ENCODE data around the gene TUB. TPM values are rescaled to one million over a fixed set of nuclear protein-coding genes. Genes with fewer than 3 reads are reported as not detected.

The TUB gene
- total and polyA plus RNA-seq, 2 of the 8 experiments (the other 6 are each of a cell fraction or from before 2014, with no cell fraction given) = 15.3 to 31.3 TPM

GRCh38 chr11:8041576-8041975, 39.4 kb upstream of the TUB start:
- H3K36me3 ChIP-seq (ENCODE audit: control insufficient read depth in 2 of 4, insufficient read depth in 4 of 4, low read length in 3 of 4) = no peaks in the 10 kb centered on the region
- H3K4ac ChIP-seq (replicated peaks; ENCODE audit: insufficient read length, low read depth, low read length) = no peak overlapping the region
- POLR2A ChIA-PET (ENCODE audit: partially characterized antibody) = interaction anchor here (1.0 kb wide), 1 partner anchor 13 kb away, joined by 3 read pairs; no protein-coding TSS in a partner anchor
- no peaks in the 10 kb centered on the region; a peak in 1 of 7 replicates for H3K4me1 ChIP-seq (replicated peaks in 1 of 4; ENCODE audit: control insufficient read depth in 3 of 4, insufficient read depth in 4 of 4, low read length in 3 of 4)
- H2BK120ac ChIP-seq (replicated peaks; ENCODE audit: low read depth, low read length) = no peak overlapping the region
- H3K23ac ChIP-seq (ENCODE audit: insufficient read length) = no peak overlapping the region
- H3K23me2 ChIP-seq (ENCODE audit: low read depth, low read length) = no peaks in the 10 kb centered on the region
- no peak overlapping the region for H2BK20ac ChIP-seq (ENCODE audit: low read length)
- no peak overlapping the region for H4K8ac ChIP-seq (ENCODE audit: extremely low read depth, insufficient read depth, low read length)
- CTCF ChIA-PET (ENCODE audit: partially characterized antibody) = interaction anchor here (1.8 to 31.7 kb wide), 4 partner anchors 8 to 49 kb away, joined by 6 to 1283 read pairs (median 10); partner anchors contain the start of gene TUB
- 94% methylated on average over 4 of the region's 4 CpGs; no CpG with 5 or more reads in 1 of the 2 experiments for WGBS, 2 experiments (ENCODE audit: extremely low coverage in 1 of 2, insufficient coverage in 1 of 2, insufficient read length in 1 of 2, insufficient replicate concordance in 2 of 2, low coverage in 1 of 2, low lambda C conversion rate in 2 of 2, missing lambda C conversion rate in 1 of 2)
- no peak overlapping the region for H3K27ac ChIP-seq (ENCODE audit: low read depth, low read length)
- H3K9ac ChIP-seq (replicated peaks in 1 of 4; ENCODE audit: extremely low read depth in 1 of 4, low read depth in 3 of 4, low read length in 3 of 4) = no peak overlapping the region
- DNase-seq (ENCODE audit: low read depth in 1 of 2, low spot score in 2 of 2) (no peak), FAIRE-seq (no peak)
- no peak overlapping the region for H3K18ac ChIP-seq (ENCODE audit: extremely low read depth, low read length)
- no peaks in the 10 kb centered on the region for H3K9me3 ChIP-seq (ENCODE audit: insufficient read depth in 2 of 2, low read depth in 1 of 2, low read length in 1 of 2)
- H2BK12ac ChIP-seq (ENCODE audit: low read depth, low read length) = no peak overlapping the region
- TF ChIP-seq CREB1 (IDR thresholded peaks at IDR 0.05) = no peak
- no peak for TF ChIP-seq SP1 (IDR thresholded peaks at IDR 0.05; ENCODE audit: low read depth, low read length)
- no peak for TF ChIP-seq GABPA (IDR thresholded peaks at IDR 0.05; ENCODE audit: borderline replicate concordance, insufficient read depth, low read length)
- TF ChIP-seq TCF12 (IDR thresholded peaks at IDR 0.05; ENCODE audit: low read depth, low read length) = no peak
- TF ChIP-seq SP4 (IDR thresholded peaks at IDR 0.05; ENCODE audit: low read length) = no peak
- no peak for TF ChIP-seq POU5F1 (IDR thresholded peaks at IDR 0.05; ENCODE audit: low read depth, low read length)
- no peak for TF ChIP-seq BRCA1 (IDR thresholded peaks at IDR 0.05; ENCODE audit: low read depth, low read length)
- no peak for TF ChIP-seq KDM4A (IDR thresholded peaks at IDR 0.05; ENCODE audit: low read depth, low read length, severe bottlenecking)
- no peak for TF ChIP-seq TAF1 (IDR thresholded peaks at IDR 0.05; ENCODE audit: low read depth, low read length)
- no peak for TF ChIP-seq RXRA (IDR thresholded peaks at IDR 0.05; ENCODE audit: insufficient read depth, low read depth, low read length)
- TF ChIP-seq TAF7 (optimal IDR thresholded peaks at IDR 0.05; ENCODE audit: borderline replicate concordance, low read depth, low read length) = no peak
- no peak for TF ChIP-seq KDM1A (IDR thresholded peaks at IDR 0.05; ENCODE audit: borderline replicate concordance, low read length)
- no peak for TF ChIP-seq ZNF274 (IDR thresholded peaks at IDR 0.05; ENCODE audit: borderline replicate concordance, extremely low read depth, low read length)
- H2BK5ac ChIP-seq (ENCODE audit: low read depth, low read length) = no peak overlapping the region
- no peak overlapping the region for H2AK5ac ChIP-seq (ENCODE audit: low read depth, low read length)
- H3K79me1 ChIP-seq (ENCODE audit: low read depth, low read length) = no peaks in the 10 kb centered on the region
- no peaks in the 10 kb centered on the region; a peak in 1 of 7 replicates for H3K27me3 ChIP-seq (replicated peaks in 1 of 4; ENCODE audit: control insufficient read depth in 3 of 4, extremely low read depth in 1 of 4, insufficient read depth in 3 of 4, low read length in 3 of 4)
- H3K79me2 ChIP-seq (ENCODE audit: control insufficient read depth in 1 of 2, insufficient read depth in 2 of 2, low read length in 2 of 2) = no peaks in the 10 kb centered on the region
- no peak overlapping the region for H2BK15ac ChIP-seq (ENCODE audit: low read length)
- H4K91ac ChIP-seq (replicated peaks; ENCODE audit: insufficient read length, low read length) = no peak overlapping the region
- no peak overlapping the region for H3K4me2 ChIP-seq (ENCODE audit: insufficient read depth in 1 of 2, low read depth in 2 of 2, low read length in 2 of 2)
- H3K4me3 ChIP-seq (ENCODE audit: extremely low read depth in 1 of 4, insufficient read depth in 2 of 4, low read depth in 3 of 4, low read length in 4 of 4) = no peak overlapping the region
- H4K20me1 ChIP-seq (replicated peaks in 1 of 2; ENCODE audit: control insufficient read depth in 1 of 2, insufficient read depth in 2 of 2, low read length in 2 of 2) = no peaks in the 10 kb centered on the region
- H4K5ac ChIP-seq (ENCODE audit: insufficient read length, low read depth, low read length) = no peak overlapping the region
- no peak overlapping the region for H3K56ac ChIP-seq (replicated peaks; ENCODE audit: insufficient read length, low read depth, low read length)
- H3K14ac ChIP-seq (ENCODE audit: insufficient read length) = no peak overlapping the region
- H2AFZ ChIP-seq (ENCODE audit: low read length) = no peak overlapping the region
